ENCODE data around the gene RNF130. TPM values are rescaled to one million over a fixed set of nuclear protein-coding genes. Genes with fewer than 3 reads are reported as not detected.
"Not testable (repeated sequence)": the region's sequence is repeated elsewhere in the genome, so short reads cannot be mapped to it uniquely, and the experiment has no call there.

The RNF130 gene
- total RNA-seq, 2 experiments from 2014 or later, result 10.7 to 11.5 TPM

- ATAC-seq (ENCODE audit: low read depth) (no peak), DNase-seq (no peak)
- Mint-ChIP-seq H3K9me3 (no peaks in the 10 kb centered on the region), H3K4me1 (no peaks in the 10 kb centered on the region), H3K4me3 (no peak overlapping the region), H3K36me3 (peaks cover 2% of the 10 kb centered on the region), H3K27ac (no peak overlapping the region), H3K27me3 (no peaks in the 10 kb centered on the region)
- POLR2A ChIA-PET, result no interaction called here
Measured at GRCh38 chr5:180026734-180027458, 44.7 kb downstream of the RNF130 start.

GRCh38 chr5:180026320-180026719 is 45.2 kb downstream of the RNF130 start:
- Mint-ChIP-seq H3K27me3 (no peaks in the 10 kb centered on the region), H3K4me3 (no peak overlapping the region), H3K36me3 (peaks cover 2% of the 10 kb centered on the region), H3K4me1 (no peaks in the 10 kb centered on the region), H3K27ac (no peak overlapping the region), H3K9me3 (no peaks in the 10 kb centered on the region)
- ATAC-seq (ENCODE audit: low read depth), result no peak
- POLR2A ChIA-PET, result no interaction called here
- DNase-seq, result no peak

GRCh38 chr5:180021900-180022299 is 49.7 kb downstream of the RNF130 start:
- no peak for DNase-seq
- H3K36me3 Mint-ChIP-seq, result peaks cover 6% of the 10 kb centered on the region
- no peak for ATAC-seq (ENCODE audit: low read depth)
- H3K4me1 Mint-ChIP-seq, result no peaks in the 10 kb centered on the region
- no peak overlapping the region for H3K4me3 Mint-ChIP-seq
- peaks cover 4% of the 10 kb centered on the region for H3K9me3 Mint-ChIP-seq
- POLR2A ChIA-PET, result no interaction called here
- H3K27me3 Mint-ChIP-seq, result no peaks in the 10 kb centered on the region
- no peak overlapping the region for H3K27ac Mint-ChIP-seq

DNA sequence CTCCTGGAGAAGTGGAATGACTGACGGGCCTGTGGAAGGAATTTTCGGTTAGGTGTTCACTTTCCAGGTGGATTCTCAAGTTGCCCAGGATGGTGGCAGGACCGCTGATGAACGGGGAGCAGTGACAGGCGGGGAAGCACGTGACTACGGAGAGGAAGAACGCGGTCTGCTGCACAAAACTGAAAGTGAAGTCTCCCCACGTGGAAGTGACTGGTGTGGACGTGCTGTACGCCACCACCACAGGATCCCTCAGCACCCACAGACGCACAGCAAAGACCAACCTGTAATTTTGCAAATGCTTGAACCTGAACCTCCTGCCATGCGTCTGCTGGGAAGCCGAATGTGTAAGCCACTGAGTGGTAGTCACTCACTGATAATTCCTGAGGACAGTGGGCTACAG is 51.4 kb downstream of the RNF130 start:
- DNase-seq, result no peak
- peaks cover 4% of the 10 kb centered on the region for H3K9me3 Mint-ChIP-seq
- peaks cover 6% of the 10 kb centered on the region for H3K36me3 Mint-ChIP-seq
- no peak for ATAC-seq (ENCODE audit: low read depth)
- H3K27ac Mint-ChIP-seq, result no peak overlapping the region
- no peak overlapping the region for H3K4me3 Mint-ChIP-seq
- POLR2A ChIA-PET, result no interaction called here
- H3K4me1 Mint-ChIP-seq, result no peaks in the 10 kb centered on the region
- no peaks in the 10 kb centered on the region for H3K27me3 Mint-ChIP-seq

GRCh38 chr5:180018347-180019060 is 53.1 kb downstream of the RNF130 start:
- Mint-ChIP-seq H3K4me1 (no peaks in the 10 kb centered on the region), H3K4me3 (no peak overlapping the region), H3K27ac (peak overlapping the region; percentile 26), H3K27me3 (no peaks in the 10 kb centered on the region), H3K36me3 (peaks cover 4% of the 10 kb centered on the region), H3K9me3 (peaks cover 4% of the 10 kb centered on the region)
- DNase-seq, result no peak
- no peak for ATAC-seq (ENCODE audit: low read depth)
- POLR2A ChIA-PET, result no interaction called here

- ATAC-seq (ENCODE audit: low read depth); H3K27ac Mint-ChIP-seq; H3K36me3 Mint-ChIP-seq; H3K4me1 Mint-ChIP-seq; H3K4me3 Mint-ChIP-seq; H3K27me3 Mint-ChIP-seq; DNase-seq; POLR2A ChIA-PET; H3K9me3 Mint-ChIP-seq: not testable (repeated sequence)
Measured at GRCh38 chr5:180015523-180015922, 56.0 kb downstream of the RNF130 start.

GRCh38 chr5:180013678-180014077 is 57.9 kb downstream of the RNF130 start:
- POLR2A ChIA-PET, result no interaction called here

GRCh38 chr5:180012316-180012715 is 59.2 kb downstream of the RNF130 start:
- Mint-ChIP-seq H3K4me3 (no peak overlapping the region), H3K27me3 (no peaks in the 10 kb centered on the region), H3K9me3 (no peaks in the 10 kb centered on the region), H3K36me3 (no peaks in the 10 kb centered on the region), H3K4me1 (peaks cover 3% of the 10 kb centered on the region), H3K27ac (no peak overlapping the region)
- ATAC-seq (ENCODE audit: low read depth) (no peak), DNase-seq (no peak)
- POLR2A ChIA-PET, result no interaction called here

More at GRCh38 chr5:180013678-180014077, 57.9 kb downstream of the RNF130 start:
- H3K36me3 Mint-ChIP-seq, result no peaks in the 10 kb centered on the region
- peaks cover 2% of the 10 kb centered on the region for H3K9me3 Mint-ChIP-seq
- ATAC-seq (ENCODE audit: low read depth) (no peak), DNase-seq (no peak)
- H3K27ac Mint-ChIP-seq, result no peak overlapping the region
- no peaks in the 10 kb centered on the region for H3K27me3 Mint-ChIP-seq
- H3K4me3 Mint-ChIP-seq, result no peak overlapping the region
- no peaks in the 10 kb centered on the region for H3K4me1 Mint-ChIP-seq

DNA sequence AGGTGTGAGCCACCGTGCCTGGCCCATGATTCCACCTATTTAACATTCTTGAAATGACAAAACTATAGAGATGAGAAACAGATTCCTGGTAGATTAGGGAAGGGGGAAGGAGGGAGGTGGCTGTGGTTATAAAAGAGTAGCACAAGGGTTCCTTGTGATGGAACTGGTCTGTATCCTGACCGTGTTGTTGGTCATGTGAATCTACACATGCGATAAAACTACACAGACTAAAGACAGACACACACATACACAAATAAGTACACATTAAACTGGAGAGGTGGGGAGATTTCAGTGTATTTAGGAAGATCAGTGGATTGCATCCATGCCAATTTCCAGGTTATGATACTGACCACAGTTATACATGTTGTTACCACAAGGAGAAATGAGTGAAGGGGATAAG is 60.9 kb downstream of the RNF130 start:
- ATAC-seq (ENCODE audit: low read depth), result no peak
- Mint-ChIP-seq H3K36me3 (no peaks in the 10 kb centered on the region), H3K4me1 (peaks cover 13% of the 10 kb centered on the region), H3K4me3 (no peak overlapping the region), H3K27ac (no peak overlapping the region), H3K27me3 (no peaks in the 10 kb centered on the region), H3K9me3 (no peaks in the 10 kb centered on the region)
- POLR2A ChIA-PET, result no interaction called here
- DNase-seq, result no peak

DNA sequence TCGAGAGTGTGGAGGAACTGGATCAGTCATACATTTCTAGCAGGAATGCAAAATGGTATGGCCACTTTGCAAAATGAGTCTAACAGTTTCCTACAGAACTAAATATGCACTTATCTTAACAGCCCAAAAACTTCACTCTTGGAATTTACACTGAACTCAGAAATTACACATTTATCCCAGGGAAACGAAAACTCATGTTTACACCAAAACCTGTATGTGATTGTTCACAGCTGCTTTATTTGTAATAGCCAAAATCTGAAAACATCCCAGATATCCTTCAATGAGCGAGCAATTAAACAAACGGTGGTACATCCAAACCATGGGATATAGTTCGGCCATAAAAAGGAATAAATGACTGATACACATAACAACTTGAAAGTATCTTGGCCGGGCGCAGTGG is 62.0 kb downstream of the RNF130 start:
- no peaks in the 10 kb centered on the region for H3K9me3 Mint-ChIP-seq
- no peaks in the 10 kb centered on the region for H3K27me3 Mint-ChIP-seq
- DNase-seq (no peak), ATAC-seq (ENCODE audit: low read depth) (no peak)
- H3K36me3 Mint-ChIP-seq, result peaks cover 2% of the 10 kb centered on the region
- POLR2A ChIA-PET, result no interaction called here
- H3K27ac Mint-ChIP-seq, result no peak overlapping the region
- H3K4me3 Mint-ChIP-seq, result no peak overlapping the region
- peaks cover 16% of the 10 kb centered on the region for H3K4me1 Mint-ChIP-seq

- peaks cover 2% of the 10 kb centered on the region for H3K36me3 Mint-ChIP-seq
- DNase-seq (no peak), ATAC-seq (ENCODE audit: low read depth) (no peak)
- peaks cover 16% of the 10 kb centered on the region for H3K4me1 Mint-ChIP-seq
- H3K27me3 Mint-ChIP-seq, result no peaks in the 10 kb centered on the region
- H3K9me3 Mint-ChIP-seq, result no peaks in the 10 kb centered on the region
- H3K4me3 Mint-ChIP-seq, result no peak overlapping the region
- POLR2A ChIA-PET, result no interaction called here
- no peak overlapping the region for H3K27ac Mint-ChIP-seq
Measured at GRCh38 chr5:180008433-180008832, 63.1 kb downstream of the RNF130 start.

DNA sequence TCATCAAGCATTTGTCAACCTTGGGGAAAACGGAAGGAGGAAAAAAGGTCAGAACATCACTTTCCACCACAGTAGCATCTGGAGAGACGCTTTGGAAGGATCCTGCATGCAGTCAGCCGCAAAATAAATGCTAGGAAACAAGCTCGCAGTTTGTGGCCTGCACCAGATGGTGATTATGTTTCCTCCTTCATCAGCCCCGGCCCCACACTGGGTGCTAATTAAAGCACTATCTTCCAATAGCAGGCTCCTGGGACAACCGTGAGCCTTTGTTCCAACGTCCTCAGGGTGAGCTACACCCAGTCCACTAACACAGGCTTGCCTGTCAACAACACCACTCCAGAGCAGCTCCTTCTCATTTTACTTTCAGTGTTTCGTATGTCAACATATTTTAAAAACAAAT is 64.0 kb downstream of the RNF130 start:
- Mint-ChIP-seq H3K4me1 (peaks cover 16% of the 10 kb centered on the region), H3K9me3 (no peaks in the 10 kb centered on the region), H3K36me3 (peaks cover 2% of the 10 kb centered on the region), H3K27ac (no peak overlapping the region), H3K27me3 (no peaks in the 10 kb centered on the region), H3K4me3 (no peak overlapping the region)
- DNase-seq (no peak), ATAC-seq (ENCODE audit: low read depth) (no peak)
- POLR2A ChIA-PET, result no interaction called here

DNA sequence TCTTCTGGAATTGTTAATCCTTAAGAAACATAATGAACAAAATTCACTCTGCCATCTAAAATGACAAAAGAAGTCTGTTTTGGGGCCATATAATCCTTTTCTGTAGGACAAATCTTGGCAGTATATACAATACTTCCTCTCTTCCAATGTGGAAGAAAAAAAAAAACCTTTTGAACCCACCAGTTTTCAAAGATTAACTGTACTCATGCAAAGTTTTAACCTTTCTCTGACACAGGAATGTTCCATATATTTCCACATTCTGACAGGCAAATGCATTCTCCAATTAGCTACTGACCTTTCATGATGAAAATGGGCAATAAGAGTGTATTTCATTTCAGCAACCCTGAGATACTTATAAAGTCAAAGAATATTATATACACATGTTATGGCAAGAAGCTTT is 65.4 kb downstream of the RNF130 start:
- Mint-ChIP-seq H3K9me3 (no peaks in the 10 kb centered on the region), H3K27ac (no peak overlapping the region), H3K4me3 (no peak overlapping the region), H3K4me1 (peaks cover 16% of the 10 kb centered on the region), H3K36me3 (peaks cover 2% of the 10 kb centered on the region), H3K27me3 (no peaks in the 10 kb centered on the region)
- POLR2A ChIA-PET, result no interaction called here
- ATAC-seq (ENCODE audit: low read depth) (no peak), DNase-seq (no peak)

GRCh38 chr5:180003127-180003526 is 68.4 kb downstream of the RNF130 start:
- no peak for DNase-seq
- Mint-ChIP-seq H3K27me3 (peaks cover 2% of the 10 kb centered on the region), H3K27ac (no peak overlapping the region), H3K9me3 (no peaks in the 10 kb centered on the region), H3K4me3 (no peak overlapping the region), H3K36me3 (peaks cover 2% of the 10 kb centered on the region), H3K4me1 (peaks cover 16% of the 10 kb centered on the region)
- no peak for ATAC-seq (ENCODE audit: low read depth)
- POLR2A ChIA-PET, result no interaction called here

All from activated naive CD8-positive, alpha-beta T cell treated with anti-CD3 and anti-CD28 coated beads, Interleukin-2, amount 10 ng/mL, durations not matched to agents 7 days and 5 days (primary cell).